Forelimb muscle (tissue), 1 donor: ENCODE results near the gene LRRC10. TPM values are rescaled to one million over a fixed set of nuclear protein-coding genes. Genes with fewer than 3 reads are reported as not detected.
"Not testable (repeated sequence)": the region's sequence is repeated elsewhere in the genome, so short reads cannot be mapped to it uniquely, and the experiment has no call there.

Source experiments
- DNase-seq: peaks from one replicate; pipeline ENCODE4 v3.0.0-alpha.2; 2013; ENCODE audit warnings: low read depth
- polyA plus RNA-seq: library from polyadenylated mRNA; unstranded; fragments of 120-200 nt; gene quantifications from one replicate; pipeline ENCODE4 v1.2.1, GENCODE V29; 2013; ENCODE audit not compliant: insufficient read length

The LRRC10 gene
- polyA plus RNA-seq, 1 donor = 0.05 TPM

DNA sequence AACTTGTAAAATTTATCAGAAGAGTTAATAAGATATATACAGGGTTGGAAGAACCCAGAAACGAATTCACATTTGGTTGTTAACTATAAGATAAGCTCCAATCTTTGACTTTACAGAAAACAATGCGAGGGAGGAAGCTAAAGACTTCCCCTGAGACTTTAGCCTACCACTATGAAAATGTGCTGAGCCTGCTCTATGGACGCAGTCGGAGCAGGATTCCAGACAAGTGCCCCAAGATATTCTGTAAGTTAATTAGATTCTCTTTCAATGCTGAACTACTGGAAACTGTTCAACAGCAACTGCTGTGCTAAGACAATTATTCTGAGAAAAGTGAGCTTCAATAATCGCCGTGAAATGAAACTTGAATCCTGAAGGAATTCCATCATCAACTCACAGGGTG is 8.3 kb upstream of the LRRC10 start:
- DNase-seq = no peak

DNA sequence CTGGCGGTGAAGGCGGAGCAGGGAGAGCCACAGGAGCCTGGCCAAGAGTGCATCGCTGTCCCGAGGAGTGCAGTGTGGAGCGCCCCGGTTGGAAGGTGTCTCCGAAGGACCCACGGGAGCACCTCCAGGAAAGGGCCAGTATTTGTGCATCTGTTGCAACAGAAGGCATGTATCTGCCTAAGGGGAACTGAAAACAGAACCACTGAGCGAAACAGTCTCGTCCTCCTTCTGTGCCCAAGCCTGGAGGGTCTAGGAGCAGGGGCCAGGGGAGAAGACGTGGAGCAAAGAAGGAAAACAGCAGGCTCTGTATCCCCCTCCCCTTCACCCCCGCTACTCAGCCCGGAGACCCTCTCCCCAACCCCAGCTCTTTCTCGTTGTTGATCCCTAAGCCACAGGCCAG is 5.3 kb upstream of the LRRC10 start:
- no peak for DNase-seq

DNA sequence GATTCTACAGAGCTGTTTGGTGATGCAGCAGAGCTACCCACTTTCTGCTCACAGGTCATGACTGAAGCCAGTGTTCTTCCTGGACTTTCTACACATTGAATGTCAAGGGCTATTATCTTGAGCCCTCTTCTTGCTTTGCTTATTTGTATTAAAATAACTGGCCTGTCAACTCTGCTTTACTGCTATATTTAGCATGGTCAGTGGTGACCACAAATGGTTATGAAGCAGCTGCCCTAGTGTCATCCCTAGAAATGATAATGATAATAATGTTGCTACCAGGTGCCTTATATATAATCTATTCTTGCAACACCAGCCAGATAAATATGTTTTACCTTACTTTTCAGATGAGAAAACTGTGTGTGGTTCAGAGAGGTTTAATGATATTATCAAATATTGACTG is 2.6 kb upstream of the LRRC10 start:
- DNase-seq = no peak

DNA sequence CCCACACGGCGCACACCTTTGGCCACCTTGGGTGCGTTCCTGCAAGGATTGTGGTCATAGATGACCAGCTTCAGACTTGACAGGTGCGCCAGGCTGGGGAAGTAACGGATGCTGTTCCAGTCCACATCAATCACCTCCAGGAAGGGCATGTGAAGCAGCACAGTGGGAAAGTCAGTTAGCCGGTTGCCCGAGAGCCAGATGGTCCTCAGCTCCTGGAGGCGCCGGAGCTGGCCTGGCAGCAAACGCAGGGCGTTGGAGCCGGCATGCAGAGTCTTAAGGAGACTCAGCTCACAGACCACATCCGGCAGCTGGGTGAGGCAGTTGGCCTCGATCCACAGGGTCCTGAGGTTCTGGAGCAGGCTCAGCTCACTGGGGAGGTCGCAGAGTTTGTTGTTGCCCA is 581 bp downstream of the LRRC10 start:
- no peak for DNase-seq

DNA sequence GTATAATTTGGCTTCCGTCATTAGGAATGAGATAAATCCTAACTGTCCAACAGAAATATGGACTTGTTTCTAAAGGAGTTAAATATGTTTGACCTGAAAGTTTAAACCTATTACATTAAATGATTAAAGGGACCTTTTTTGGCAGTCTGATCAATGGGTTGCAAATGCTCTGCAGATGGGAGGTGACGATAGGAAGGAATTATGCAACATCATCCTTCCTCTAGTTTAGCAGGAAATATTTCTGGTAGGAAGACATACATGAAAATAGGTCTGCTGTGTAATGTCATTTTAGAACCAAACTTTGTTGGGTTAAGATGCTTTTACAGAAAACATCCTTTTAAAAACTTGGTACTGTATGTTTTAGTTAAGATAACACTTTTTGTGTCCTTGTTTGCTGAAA is 2.6 kb downstream of the LRRC10 start:
- no peak for DNase-seq

DNA sequence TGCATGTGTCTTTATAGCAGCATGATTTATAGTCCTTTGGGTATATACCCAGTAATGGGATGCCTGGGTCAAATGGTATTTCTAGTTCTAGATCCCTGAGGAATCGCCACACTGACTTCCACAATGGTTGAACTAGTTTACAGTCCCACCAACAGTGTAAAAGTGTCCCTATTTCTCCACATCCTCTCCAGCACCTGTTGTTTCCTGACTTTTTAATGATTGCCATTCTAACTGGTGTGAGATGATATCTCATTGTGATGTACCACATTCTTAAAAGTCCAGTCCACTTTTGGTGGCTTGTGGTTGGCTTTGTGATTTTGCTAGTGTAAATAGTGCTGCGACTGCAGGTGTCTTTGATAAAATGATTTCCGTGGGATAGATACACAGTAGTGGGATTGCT is 6.4 kb downstream of the LRRC10 start:
- DNase-seq = not testable (repeated sequence)

DNA sequence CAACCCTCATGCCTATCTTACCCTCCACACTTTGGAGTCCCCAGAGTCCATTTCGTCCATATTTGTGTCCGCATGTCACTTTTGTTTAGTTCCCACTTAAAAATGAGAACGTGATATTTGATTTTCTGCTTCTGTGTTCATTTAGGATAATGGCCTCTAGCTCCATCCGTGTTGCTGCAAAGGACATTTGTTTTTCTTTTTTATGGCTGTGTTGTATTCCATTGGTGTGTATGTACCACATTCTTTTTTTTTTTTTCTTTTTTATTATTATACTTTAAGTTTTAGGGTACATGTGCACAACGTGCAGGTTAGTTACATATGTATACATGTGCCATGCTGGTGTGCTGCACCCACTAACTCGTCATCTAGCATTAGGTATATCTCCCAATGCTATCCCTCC is 7.2 kb downstream of the LRRC10 start:
- DNase-seq = not testable (repeated sequence)

DNA sequence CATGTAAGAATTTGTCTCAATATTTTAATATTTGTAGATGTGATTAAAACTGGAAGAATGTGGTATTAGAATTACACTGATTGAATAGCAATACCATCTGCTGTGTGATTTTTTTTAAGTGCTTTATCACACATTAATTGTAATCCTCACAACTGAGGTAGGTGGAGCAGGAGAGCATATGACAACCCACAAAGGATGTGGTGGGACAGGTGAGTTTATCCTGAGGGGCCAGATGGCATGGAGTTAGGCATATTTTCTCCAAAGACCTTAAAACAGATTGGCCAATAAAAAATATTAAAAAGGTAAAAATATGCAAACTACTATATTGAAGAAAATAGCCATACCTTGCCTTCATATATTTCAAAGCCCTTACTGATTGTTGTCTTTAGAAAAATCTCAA is 7.8 kb downstream of the LRRC10 start:
- DNase-seq = no peak

DNA sequence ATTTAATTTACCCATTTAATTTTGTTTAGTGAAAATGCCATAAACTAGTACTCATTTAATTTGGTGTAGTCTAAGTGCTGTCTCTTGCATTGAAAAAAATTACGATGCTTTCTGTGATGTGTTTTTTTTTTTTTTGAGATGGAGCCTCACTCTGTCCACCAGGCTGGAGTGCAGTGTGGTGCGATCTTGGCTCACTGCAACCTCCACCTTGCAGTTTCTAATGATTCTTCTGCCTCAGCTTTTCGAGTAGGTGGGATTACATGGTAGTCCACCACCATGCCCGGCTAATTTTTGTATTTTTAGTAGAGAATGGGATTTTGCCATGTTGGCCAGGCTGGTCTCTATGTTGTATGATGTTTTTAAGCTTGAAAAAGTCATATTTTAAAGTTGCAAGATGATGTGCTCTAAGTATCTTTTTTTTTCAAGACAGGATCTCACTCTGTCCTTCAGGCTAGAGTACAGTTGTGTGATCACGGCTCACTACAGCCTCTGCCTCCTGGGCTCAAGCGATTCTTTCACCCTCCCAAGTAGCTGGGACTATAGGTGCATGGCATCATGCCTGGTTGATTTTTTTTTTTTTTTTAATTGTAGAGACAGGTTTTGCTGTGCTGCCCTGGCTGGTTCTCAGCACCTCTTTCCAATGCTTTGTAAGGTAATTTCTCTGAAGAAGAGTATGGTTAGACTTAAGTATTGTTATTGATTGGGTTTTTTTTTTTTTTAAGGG is 8.6 kb downstream of the LRRC10 start:
- no peak for DNase-seq

DNA sequence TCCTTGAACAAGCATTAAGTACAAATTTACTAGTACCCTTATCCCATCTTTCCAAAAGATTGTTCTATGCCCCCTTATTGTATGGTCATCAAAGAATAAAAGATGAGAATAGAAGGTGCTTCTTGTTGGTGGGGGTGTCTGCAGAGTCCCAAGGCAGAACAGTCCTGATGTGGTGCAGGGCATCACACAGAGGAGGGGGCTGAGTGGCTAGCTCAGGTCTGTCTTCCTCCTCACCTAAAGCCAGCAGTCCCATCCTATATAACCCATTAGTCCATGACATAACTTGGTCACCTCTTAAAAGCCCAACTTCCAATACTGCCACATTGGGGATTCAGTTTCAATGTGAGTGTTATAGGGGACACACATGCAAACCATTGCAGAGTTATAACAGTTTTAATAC is 9.9 kb downstream of the LRRC10 start:
- no peak for DNase-seq

DNA sequence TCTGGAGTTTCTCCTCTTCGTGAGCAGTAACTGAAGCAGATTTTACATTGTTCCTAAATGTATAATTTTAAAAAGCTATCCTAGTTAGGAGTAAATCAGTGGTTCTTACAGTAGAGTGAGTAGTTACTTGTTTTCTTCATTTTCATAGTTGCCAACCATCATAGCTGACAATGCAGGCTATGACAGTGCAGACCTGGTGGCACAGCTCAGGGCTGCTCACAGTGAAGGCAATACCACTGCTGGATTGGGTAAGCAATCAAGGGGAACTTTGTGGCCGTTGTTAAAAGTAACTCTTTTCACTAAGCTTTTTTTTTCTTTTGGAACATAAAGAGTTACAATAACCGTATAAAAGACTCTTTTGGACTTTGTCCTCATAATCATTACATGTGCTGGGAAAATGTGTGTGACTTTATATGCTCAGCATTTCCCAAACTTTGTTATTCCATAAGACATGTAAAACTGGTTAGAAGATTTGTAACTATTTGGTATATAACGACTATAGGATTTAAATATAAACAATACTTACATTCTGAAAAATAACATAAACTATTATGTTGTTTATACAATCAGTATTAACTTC is 12.4 kb downstream of the LRRC10 start:
- no peak for DNase-seq

DNA sequence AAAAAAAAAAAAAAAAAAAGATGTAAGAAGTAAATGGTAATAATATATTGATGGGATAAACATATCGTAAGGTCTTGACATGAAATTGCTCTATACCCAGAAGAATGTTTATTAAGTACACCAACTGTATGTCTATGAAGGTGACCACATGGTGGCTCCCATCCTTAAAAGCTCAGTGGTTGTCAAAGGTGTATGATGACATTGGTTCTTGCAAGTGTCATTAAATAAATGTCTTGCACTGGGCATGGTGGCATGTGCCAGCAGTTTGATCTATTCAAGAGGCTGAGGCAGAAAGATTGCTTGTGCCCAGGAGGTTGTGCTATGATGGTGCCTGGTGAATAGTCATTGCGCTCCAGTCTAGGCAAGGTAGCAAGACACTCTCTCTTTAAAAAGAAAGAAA is 15.0 kb downstream of the LRRC10 start:
- no peak for DNase-seq

DNA sequence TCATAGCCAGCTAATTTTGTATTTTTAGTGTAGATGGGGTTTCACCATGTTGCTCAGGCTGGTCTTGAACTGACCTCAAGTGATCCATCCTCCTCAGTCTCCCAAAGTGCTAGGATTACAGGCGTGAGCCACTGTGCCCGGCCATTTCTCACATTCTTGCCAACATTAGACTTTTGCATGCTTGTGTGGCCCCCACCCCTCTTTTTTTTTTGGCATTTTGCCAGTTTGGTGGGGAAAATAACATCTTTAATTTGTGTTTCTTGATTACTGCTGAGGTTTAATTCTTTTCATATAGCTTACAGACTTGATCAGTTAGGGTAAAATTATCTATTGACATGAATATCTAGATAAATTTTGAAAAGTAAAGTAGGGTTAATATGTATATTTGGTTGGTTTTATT is 21.6 kb downstream of the LRRC10 start:
- DNase-seq = no peak

DNA sequence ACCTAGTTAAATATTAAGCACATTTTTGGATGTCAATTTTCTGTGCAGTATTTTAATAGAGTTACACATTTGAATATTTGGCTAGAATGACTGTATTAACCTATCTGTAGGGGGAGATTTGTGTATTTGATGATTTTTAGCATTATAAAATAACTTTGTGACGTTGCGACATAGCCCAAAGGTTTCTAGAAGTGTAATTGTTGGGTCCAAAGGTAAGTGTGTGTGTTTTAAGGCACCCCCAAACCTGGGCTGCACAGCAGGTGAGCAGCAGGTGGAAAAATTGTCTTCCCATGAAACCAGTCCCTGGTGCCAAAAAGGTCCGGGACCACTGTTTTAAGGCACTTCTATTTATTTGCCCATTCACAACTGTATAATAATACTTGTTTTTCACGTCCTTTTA is 22.2 kb downstream of the LRRC10 start:
- DNase-seq = no peak

DNA sequence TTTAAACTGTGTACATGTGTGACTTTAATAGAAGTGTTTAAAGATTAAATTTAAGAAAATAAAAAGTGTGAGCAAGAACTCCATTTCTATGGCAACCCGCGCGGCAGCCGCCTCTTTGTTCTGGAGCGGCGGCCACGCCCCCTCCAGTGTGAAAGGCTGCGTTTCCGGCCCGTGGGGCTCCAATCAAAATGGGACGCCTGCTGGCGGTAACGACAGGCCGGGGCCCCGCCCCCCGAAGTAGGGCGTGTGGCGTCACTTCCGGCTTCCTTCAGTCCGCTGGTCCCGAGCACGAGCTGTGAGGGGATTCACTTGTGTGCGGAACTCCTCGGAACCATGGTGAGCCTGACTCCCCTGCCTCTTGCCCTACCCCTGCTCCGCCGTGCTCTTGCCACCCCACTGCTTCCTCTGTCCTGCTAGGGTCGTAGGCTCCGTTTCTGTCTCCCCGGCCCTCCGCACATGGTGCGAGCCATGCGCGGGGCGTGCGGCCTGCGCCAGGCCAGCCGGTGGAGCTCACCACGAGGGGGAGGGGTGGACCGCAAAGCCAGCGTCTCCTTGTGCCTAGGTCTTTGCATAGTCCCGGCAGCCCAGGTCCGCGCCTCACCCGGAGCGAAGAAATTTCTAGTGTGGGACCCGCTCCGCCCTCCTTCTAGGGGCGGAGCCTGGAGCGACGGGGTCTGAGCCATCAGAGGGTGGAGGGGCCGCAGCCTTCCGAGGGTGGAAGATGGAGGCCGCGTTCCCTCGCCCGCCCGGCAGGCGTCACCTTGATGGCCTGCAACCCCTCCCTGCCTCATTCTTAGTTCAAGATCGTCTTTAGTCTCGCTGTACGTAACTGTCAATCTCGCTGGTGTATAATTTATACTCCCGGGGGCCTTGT is 25.3 kb downstream of the LRRC10 start, which contains the start of gene CCT2:
Gene CCT2 (plus strand): TSS at position 271 of the 874 bp plus-strand sequence. CDS start 63 bp downstream, at position 334.
- DNase-seq = peak; percentile 92

DNA sequence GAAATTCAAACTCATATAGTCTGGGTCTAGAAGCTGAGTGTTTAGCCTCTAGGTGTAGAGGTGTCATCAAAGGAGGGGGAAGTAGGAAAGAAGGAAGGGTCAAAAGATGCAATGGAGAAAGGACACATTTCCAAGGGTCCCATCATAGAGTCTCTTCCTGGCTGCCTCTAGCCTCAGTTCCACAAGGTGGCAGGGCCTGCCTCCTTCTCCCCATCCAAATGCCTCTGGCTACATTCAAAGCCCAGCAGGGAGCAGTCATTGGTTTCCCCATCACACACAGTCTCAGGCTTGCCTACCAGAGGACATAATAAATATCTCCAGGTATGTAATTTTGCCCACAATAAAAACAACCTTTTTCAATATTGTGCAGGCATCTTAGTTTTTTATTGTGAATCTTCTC is 27.5 kb downstream of the LRRC10 start:
- no peak for DNase-seq

DNA sequence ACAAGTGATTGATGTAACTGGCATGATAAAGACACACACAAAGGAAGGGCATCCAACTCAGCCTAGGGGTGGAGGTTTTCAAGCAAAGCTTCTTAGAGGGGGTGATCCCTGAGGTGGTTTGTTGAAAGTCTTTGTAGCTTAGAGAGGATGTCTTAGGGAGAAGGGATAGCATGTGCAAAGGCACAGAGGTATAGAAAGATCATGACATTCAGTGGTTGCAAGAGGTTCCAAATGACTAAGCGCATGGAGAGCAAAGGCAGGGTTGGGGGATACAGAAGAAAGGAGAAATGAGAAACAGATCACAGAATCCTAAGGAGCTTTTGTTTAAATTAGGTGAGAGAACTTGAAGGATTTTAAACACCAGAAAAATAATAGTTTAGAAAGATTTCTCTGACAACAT is 30.6 kb downstream of the LRRC10 start:
- DNase-seq = no peak

DNA sequence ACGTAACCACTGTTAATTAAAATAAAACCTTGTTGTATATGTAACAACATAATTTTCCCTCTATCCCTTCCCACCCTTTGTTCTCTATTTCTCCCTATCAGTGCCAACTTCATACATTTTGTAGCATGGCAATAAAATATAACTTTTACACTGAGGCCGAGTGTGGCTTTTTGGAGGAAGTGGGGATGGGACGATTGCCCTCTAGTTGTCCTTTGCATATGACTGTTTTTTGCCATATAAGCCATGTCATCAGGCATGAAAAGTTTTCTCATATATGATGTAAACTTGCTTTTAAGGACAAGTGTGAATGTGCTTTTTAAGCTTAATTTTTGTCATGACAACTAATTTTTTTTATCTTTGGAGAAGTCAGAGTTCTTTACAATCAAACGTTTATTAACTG is 31.7 kb downstream of the LRRC10 start:
- DNase-seq = no peak

DNA sequence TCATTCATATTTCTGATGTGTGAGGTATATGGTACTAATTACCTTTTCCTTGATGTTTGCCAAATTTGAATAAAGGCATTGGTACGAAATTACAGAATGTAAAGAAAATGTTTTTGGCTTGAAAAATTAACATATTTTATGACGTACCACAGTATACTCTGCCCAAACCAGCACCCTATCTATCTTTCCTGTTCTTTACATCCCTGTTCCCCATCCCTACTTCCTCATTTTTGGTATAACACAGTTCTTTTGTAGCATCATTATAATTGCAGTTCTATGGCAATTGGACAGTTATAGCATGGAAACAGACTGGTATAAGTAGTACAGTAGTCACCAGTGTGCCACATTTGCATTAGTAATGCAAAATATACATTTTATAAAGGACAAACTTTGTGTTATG is 32.4 kb downstream of the LRRC10 start:
- DNase-seq = no peak

DNA sequence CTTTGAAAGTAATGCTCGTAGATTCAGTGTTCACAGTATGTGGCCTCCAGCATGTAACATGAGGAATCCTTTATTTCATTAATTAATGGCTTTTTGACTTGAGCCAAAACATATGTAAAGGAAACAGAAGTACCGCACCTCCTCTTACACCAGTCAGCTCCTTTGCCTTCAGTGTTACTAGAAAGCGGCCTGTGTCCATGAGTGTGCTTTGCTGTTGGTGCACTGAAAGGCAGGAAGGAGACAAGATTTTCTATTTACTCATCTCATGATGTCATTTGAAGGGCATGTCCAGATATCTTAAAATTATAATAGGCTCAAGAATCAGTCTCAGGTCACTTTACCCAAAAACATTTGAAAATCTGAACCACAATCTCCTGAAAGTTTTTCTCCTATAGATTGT is 35.4 kb downstream of the LRRC10 start:
- DNase-seq = no peak

DNA sequence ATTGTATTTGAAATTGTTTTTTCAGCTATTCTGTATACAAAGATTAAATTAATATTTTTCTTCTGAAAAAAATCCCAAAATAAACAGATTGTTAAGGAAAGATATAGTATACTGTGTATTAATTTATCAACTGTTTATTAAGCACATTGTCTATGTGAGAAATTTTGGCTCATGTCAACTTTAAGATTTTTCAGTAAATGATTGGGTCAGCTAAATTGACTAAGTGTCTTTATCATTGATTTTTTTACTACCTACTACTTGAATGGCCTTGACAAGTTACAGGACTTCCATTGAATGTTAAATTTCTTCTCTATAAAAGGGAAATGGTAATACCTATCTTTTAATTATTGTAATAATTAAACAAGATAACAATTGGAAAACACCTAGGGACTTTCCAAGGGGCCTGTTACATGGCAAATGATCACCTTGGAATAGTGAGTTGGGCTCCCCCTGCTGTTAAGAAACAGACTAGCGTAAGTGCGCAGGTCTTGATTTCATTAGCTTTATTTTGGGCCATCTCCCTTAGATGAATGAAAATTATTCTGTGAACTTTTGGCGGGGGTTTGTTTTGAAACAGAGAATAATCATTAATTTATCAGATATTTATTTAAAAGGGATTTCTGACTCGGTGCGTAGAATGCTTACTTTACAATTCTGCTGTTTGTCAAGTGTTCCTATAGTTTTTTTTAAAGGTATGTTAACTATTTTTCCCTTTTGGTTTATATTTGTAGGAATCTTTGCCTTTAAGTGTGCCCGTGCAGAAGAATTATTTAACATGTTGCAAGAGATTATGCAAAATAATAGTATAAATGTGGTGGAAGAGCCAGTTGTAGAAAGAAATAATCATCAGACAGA is 39.9 kb downstream of the LRRC10 start:
- DNase-seq = peak; percentile 24

DNA sequence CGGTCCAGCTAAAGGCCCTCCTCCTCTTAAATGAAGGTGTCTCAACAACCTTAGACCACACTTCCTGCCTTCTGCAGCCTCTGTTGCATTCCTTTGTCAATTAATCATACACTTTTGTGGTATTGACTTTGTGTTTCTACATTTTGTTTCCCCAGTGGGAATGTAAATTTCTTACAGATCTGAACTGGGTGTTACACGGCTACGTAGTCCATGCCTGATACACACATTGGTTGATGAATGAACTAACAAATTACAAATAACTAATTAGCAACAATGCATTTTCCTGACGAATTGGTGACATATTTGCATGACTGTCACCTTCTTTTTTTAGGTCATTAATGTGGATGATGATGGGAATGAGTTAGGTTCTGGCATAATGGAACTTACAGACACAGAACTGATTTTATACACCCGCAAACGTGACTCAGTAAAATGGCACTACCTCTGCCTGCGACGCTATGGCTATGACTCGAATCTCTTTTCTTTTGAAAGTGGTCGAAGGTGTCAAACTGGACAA is 40.6 kb downstream of the LRRC10 start:
- DNase-seq = no peak
